NOMO-1 treated with dmso at 0.1 percent for 144 hours (cell line): ENCODE measurements around the gene RFLNA.
"Not testable (repeated sequence)": the region's sequence is repeated elsewhere in the genome, so short reads cannot be mapped to it uniquely, and the experiment has no call there.

Source experiments
- DNase-seq: peaks from one replicate; lab custom pipeline; 2025; ENCODE audit not compliant: unreplicated experiment; lab: John Stamatoyannopoulos, UW

RFLNA gene

DNA sequence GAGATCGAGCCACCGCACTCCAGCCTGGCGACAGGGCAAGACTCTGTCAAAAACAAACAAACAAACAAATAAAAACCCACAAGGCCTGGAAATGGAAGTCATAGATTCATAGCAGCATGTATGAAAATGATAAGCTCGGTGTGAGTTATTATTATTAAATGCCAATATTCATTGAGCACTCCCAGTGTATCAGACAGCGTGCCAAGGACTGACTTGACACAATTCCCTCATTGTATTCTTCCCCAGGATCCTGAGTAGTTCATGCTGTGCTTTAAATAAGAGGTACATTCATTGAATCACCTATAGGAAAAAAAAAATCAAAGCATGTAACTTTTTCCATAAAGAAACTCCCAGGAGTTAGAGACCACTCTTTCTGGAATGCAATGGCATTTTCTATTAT, 12.6 kb upstream of the RFLNA start:
- DNase-seq = no peak

DNA sequence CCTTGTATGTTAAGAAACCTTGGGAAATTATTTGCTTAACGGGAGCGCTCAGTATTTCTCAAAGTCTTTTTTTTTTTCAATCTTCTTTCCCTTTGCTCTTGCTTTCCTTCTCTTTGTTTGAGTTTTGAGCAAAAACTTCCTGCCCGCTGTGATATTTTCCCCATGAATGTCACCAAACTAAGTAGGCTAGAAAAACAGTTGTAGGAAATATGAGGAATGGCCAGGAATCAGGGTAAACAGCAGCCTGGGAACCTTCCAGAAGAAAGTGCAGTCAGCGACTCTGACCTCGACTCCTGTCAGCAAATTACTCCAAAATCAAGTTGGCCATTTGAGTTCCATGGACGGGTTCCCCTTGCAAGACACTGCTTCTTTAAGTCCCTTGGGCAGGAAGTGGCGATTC, 11.6 kb upstream of the RFLNA start:
- DNase-seq = no peak

DNA sequence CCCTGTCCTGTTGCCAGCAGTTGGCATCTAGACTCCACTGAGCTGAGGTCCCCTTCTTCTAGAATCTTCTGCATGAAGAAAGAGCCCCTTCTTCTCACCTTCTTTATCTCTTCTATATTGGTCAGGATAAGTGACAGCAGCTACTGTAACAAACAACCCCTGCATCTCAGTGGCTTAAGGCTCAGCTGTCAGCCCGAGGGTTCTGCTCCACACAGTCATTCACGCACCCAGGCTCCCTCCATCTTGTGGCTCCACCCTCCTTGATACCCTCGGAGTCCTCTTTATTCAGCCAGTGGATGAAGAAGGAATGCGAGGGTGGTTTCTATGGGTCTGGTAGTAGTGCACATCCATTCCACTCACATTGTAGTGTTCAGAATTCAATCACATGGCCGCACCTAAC, 10.5 kb upstream of the RFLNA start:
- DNase-seq = no peak

DNA sequence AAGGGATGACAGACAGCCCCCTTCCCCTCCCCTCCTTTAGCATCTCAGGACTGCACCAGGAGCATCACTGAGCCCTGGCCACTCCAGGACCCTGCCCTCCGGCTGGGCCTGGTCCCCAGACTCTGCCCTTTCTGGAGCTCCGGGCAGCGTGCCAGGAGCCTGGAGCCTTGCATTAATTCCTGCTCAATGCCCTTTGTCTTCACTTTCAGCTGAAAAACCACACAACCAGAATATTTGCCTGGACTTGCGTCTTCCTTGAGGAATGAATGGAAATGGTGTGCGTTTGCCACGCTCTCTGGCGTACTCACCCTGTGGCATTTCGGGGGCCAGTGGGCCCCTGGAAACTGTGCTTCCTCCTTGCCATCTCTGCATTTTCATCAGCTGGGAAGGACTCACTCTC, 8.5 kb upstream of the RFLNA start:
- no peak for DNase-seq

DNA sequence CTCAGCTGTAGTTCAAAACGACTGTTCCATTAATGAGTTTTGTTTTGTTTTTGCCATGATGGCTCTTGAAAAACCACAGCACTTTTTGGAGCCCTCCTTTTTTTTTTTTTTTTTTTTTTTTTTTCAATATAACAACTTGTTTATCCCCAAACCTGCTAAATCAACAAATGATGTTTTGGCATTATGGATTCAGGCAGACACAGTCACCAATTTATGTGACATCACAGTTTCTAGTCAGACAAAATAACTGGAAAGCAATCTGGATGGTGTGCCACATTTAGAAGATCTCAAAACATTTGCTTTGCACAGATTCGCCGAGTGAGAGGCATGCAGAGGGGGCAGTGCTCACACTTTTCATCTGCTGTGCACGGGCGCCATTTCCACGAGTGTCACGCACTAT, 7.9 kb upstream of the RFLNA start:
- no peak for DNase-seq

DNA sequence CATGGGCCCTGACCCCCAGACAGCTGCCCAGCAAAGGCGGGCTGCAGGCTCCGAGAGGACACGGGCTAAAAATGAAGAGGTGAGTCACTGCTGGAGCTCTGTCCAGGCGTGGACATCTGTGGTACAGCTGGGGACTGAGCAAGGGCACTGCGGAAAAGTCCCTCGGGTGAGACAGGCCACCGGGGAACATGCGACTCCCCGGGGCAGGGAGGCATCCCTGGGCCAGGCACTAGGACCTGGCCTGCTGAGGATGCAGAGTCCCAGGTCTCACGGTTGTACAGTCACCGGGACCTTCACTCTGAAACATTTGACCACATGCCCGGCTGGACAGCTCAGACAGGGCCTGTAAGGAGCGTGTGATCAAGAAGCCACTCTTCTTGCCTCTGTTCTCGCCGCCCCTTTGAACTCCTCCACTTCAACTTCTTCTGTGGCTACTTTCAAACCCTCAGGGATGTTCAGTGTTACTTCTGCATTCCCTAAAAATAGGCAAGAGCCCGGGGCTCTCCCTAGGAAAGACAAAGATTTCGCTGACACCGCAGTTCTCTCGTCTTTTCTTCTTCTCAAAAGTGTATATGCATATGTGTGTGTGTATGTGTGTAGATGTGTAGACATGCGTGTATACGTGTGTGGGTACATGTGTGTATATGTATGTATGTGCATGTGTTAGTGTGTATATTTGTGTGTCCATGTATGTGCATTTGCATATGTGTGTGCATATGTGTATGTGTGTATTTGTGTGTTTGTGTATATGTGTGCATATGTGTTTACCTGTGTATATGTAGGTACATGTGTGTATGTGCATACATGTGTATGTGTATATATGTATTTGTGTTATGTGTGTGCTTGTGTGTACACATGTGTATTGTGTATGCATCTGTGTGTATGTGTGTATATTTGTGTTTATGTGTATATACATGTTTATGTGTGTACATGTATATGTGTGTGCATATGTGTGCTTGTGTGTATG, 5.0 kb upstream of the RFLNA start:
- DNase-seq = no peak

DNA sequence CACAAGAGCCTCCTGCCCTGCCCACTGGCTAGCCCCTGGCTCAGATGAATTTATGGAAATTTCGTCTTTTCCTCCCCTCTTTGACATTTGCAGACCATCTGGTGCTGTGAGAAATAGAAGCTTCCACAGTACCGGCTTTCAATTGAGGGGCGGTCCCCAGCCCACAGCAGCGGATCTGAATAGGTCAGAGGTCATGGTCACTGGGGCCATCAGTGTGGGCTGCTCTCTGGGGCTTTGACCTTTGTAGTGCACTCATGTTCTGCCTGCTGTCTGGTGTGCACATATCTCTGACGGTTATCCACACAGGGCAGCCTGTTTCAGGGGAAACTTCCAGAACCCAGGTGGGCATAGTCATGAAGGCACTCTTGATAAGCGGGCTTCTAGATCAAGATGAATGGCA, 2.5 kb upstream of the RFLNA start:
- no peak for DNase-seq

DNA sequence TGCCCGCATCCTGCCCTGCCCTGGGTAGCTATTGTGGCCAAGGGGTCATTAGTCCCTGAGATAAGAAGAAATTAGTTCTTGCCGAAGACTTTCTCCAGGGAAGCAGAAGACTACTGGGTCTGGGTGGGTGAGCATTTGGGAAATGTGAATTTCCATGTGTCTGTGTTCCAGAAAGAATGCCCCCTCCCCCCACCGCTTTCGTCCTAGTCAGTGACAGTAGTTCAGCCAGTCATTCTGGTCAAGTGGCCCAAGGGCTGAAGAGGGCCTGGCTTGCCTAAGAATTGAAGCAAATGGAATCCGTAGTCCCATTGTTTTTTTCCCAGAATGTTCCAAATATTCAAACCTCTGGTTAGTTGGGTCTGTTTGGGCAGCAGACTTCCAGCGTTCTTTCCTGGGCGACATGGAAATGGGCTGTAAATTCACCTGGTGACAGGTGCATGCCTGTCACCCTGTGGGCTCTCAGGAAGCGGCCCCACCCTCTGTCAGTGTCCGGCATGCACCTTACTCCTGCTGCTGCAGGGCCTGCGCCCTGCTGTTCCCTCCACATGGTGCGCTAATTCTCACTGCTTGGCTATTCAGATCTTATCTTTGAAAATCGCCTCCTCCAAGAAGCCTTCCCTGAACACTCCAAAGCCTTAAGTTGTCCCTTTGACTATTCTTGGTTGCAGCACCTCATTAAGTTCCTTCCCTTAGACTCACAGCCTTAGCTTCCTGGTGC, 1.4 kb upstream of the RFLNA start:
- no peak for DNase-seq

DNA sequence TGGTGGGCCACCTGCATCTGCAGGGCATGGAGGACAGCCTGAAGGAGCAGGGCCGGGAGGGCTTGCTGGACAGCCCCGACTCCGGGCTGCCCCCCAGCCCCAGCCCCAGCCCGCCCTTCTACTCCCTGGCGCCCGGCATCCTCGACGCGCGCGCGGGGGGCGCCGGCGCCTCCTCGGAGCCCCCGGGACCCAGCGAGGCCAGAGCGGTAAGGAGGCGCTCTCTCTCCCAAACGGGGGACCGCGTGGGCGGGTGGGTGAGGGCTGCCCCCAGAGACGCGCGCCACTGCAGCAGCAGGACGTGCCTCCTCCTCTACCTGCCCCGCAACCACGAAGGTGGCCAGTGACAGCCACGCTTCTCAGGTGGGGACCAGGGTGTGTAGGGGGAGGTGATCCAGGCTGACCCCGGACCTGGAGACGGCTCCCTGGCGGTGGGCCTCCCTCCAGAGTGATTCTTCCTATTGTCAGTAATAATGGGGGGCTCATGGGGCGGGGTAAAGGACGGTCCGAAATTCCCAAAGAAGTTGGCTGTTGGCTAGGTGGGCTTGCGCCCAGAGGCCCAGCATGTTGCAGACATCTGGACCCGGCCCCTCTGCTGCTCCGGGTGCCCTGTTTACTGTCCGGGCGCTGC, 652 bp downstream of the RFLNA start:
- DNase-seq = no peak

DNA sequence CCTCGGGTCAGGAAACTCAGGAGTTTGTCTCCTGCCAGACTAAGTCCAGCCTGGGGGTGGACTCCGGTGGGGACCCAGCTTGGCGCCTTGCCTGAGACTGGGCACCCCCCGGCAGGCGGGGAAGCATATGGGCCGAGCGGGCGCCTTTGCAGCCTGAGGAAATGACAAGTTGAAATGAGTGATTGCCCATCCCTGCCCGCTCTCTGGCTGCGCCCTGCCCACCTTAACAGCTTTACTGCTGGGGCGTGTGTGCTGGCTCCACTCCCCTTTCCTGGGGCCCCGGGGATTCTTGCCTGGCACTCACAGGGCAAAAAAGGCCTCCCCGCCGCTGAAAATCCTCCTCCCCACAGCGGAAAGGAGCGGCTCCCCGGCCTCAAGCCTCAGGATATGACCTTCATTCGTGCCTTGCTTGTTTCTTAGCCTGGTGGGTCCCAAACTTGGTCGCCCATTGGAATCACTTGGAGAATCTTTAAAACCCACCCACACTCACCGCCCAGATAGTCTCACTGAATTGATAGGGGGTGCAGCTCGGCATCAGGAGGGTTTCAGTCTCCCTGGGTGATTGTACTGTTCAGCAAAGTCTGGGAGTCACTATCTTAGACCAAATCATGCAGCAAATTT, 1.5 kb downstream of the RFLNA start:
- no peak for DNase-seq

DNA sequence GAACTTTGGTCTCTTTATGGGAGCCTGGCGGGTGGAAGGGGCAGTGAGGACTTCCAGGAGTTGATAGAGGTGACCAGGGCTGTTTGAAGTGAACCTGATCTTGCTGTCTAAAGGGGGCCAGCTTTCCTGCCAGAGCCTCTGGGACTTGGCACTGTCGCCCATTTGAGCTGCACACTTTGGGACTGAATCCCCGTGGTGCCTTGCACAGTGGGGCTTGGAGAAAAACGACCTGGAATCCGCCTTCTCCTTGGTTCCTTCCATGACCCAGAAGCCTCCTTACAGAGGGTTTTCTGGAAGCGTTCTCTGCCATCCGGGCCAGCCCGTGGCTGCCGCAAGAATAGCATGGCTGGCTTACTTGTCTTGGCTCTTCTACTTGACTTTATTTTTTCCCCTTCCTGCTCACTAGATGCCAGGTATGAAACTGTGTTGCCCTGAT, 2.0 kb downstream of the RFLNA start:
- DNase-seq = no peak

DNA sequence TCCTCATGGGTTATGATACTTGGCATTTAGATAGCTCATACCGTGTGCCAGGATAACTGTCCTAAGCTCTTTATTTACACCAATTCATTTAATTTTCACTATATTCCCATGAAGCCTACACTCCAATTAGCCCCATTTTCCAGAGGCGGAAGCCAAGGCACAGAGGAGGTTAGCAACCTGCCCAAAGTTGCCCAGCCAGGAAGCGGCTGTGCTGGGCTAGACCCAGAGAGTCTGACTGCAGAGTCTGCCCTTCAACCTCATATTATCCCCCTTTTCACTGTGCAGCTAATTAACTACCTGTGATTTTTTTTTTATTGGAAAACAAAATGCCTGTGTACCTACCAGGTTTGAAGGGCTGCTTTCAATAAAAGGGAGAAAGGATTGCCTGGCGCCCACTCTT, 2.5 kb downstream of the RFLNA start:
- no peak for DNase-seq

DNA sequence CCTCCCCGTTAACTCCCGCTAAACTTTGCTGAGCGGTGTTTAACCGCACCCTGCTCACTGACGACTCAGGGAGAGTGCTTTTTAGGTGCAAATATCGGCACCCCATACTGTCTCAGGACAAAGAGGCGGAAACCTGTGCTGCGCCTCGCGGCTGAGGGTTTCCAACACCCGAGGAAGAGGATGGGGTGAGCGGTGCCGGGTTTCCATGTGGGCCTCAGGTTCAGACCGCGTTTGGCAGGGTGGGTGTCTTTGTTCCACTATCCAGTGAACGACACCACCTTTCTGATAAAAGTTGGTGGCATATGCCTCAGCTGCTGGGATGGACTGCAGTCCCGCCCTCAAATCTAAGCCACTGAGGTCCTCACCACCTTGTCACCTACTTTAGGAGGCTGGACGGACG, 3.0 kb downstream of the RFLNA start:
- DNase-seq = no peak

DNA sequence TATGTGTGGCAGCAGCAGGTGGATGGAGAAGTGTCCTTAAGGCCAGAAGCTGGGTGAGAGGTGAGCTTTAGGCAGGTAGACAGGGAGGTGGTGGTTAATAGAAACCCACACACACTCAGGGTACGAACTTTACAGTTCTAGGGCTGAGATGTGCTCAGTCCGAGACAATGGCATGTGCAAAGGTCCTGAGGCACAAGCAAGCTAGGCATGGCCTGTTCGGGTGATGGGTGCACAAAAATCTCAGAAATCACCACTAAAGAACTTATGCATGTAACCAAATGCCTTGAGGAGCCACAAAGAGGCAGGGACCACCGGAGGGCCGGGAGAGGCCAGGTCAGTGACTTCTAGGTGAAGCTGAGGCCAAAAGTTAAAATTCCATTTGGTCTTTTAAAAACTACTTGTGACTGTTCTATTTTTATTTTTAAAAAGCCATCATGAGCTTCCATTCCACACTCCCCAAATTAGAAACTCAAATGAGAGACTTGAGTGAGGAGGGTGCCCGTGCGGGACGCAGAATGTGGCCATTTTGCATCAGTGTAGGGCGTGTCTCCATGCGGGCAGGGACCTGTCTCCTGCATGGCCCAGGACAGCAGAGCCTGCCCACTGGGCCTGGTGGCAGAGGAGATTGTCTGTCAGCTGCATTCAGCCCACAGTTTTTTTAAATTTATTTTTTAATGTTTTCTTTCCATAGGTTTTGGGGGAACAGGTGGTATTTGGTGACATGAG, 4.0 kb downstream of the RFLNA start:
- no peak for DNase-seq

DNA sequence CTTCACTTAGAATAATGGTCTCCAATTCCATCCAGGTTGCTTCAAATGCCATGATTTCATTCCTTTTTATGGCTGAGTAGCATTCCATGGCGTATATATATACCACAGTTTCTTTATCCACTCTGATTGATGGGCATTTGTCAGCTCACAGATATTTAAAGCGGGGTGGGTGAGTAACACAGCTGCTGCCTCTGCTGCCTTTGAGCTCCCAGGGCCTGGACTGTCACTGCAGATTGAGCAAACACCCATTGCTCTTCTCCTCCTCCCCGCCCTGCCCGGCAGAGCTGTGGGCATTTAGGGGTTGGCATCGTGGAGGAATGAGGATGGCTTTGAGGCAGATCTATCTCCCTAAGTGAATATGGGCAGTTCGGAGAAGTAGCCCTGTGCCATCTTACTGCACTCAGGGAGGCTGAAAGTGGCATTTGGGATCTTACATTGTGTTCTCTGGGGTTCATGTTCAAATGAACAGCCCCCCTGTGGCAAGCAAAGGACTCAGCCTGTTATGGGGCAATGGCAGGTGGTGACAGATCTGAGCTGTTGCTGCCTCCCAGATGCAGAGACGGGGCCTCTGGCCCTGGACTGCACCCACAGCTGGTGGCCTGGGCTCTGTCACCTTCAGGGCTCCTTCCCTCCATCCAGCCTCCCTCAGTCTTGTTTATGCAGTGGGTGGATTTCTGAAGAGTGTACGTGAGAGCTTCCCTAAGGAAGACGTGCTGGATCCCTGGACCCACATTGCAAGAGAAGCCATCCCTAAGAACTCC, 4.9 kb downstream of the RFLNA start:
- DNase-seq = no peak

DNA sequence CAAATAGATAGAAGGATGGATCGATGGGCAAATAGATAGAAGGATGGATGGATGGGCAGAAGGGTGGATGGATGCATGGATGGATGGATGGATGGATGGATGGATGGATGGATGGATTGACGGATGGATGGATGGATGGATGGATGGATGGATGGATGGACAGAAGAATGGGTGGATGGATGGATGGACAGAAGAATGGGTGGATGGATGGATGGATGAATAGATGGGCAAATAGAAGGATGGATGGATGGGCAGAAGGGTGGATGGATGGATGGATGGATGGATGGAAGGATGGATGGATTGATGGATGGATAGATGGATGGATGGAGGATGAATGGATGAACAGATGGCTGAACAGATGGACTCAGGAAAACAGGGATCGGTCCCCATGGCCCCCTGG, 5.8 kb downstream of the RFLNA start:
- DNase-seq = not testable (repeated sequence)

DNA sequence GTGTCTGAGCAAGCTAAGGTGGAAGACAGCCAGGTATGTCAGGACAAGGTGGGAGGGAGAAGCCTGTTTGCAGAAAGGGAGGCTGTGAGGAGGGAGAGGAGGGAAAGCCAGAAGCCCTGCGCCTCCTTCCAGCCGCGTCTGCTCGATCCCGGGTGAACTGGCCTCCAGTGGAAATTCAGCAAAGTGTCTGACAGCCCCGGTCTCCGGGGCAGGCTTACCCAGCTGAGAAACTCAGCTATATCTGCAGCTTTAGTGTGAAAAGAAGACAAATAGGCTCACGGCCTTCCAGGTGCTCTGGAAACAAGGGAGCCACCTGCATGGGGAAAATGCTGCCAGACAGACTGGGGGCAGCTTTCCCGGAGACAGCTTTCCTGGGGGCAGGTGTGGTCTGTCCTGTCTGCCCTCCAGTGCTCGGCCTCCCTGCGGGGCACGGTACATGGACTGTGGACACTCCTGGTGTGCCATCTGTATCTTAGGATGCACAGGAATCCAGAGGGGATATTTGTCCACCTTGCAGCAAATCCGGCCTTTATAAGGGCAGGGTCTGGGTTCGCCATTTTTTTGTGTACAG, 6.3 kb downstream of the RFLNA start:
- no peak for DNase-seq

DNA sequence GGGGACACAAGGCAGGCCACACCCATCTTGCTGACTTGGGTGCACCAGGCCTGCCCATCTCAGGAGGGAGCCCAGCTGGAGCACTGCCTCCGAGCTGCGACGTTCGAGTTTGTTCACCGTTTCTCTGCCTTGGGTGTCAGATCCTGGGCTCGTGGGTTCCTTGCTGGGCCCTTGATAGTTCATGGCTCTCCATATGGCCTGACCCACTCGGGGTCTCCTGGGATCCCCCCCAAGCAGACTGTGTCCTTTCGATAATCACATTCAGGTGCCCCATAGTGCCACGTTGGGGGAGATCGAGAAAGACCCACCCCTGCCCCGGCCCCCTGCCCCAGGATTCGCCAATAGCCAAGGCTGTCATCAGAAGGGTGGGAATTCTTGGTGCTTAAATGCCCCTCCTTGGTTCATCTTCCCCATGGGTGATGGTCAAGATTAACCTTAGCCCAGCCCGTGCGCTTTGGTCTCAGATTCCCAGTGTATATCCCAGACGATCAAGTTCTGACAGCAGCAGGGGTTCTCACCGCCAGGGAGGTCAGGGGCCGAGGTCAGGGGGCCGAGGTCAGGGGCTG, 7.4 kb downstream of the RFLNA start:
- no peak for DNase-seq

DNA sequence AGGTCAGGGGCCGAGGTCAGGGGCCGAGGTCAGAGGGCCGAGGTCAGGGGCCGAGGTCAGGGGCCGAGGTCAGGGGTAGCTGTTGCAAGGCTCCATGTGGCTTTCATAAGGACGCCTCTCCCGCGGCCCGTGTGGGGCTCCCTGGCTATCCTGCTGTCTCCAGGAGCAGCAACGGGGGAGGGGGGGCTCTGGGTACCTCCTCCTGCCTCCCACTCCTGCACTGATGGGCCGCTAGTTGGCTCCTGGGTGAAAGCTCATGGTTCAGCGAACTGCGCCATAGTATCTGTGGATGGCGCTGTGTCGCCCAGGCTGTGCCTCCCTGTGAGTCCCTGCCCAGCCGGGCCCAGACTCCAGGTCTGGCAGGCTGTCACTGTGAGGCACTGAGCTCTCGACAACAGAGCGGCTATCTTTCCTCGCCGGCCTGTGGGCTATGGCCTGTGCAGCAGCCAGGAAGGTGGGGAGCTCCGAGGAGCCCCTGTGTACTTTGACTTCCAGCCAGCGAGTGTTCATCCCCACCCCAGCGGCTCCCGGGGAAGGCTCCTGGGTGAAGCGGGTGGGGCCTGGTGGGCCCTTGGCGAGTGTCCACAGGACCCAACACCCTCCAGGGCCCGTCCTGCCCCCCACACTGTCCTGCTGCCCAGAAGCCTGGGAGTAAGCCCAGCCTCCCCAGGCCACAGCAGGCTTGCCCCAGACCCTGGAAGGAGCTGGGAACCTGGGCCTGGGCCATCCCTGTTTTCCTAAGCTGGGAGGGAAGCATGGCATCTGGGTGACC, 8.1 kb downstream of the RFLNA start:
- no peak for DNase-seq
